Measurements from ENCODE around the gene RAP1GAP2.

- TF ChIP-seq EZH2 (optimal IDR thresholded peaks at IDR 0.05; ENCODE audit: low read depth, low read length) (no peak), CTCF (IDR thresholded peaks at IDR 0.05; ENCODE audit: low read length) (no peak), EZH2phosphoT487 (IDR thresholded peaks at IDR 0.05; ENCODE audit: low read length) (no peak)
Observed at GRCh38 chr17:2751491-2751890, 44.7 kb upstream of the RAP1GAP2 start.

All from MM.1S (cell line).